Measurements from ENCODE around the gene RNASEH2A.

- no peak for TF ChIP-seq CTCF (conservative IDR thresholded peaks at IDR 0.05; ENCODE audit: low read depth, low read length)
- TF ChIP-seq USF2 (IDR thresholded peaks at IDR 0.05; ENCODE audit: low read depth, low read length): no peak; the same call in 1 of the 2 replicates
- no peak for TF ChIP-seq RFX5 (IDR thresholded peaks at IDR 0.05; ENCODE audit: low read depth, low read length)
- no peak for TF ChIP-seq CEBPB (IDR thresholded peaks at IDR 0.05; ENCODE audit: low read depth, low read length)
- TF ChIP-seq MXI1 (IDR thresholded peaks at IDR 0.05; ENCODE audit: borderline replicate concordance, low read depth, low read length): no peak; the same call in 1 of the 2 replicates
- no peak for TF ChIP-seq MAZ (IDR thresholded peaks at IDR 0.05; ENCODE audit: borderline replicate concordance, low read depth, low read length)
- no peak for TF ChIP-seq POLR2A (IDR thresholded peaks at IDR 0.05; ENCODE audit: low read depth, low read length)
- TF ChIP-seq RAD21 (IDR thresholded peaks at IDR 0.05; ENCODE audit: low read length): no peak
- TF ChIP-seq FOS (IDR thresholded peaks at IDR 0.05; ENCODE audit: low read depth, low read length): no peak
- no peak for TF ChIP-seq CHD1 (IDR thresholded peaks at IDR 0.05; ENCODE audit: low read depth, low read length)
- TF ChIP-seq NFE2L2 (IDR thresholded peaks at IDR 0.05; ENCODE audit: low read depth, low read length): no peak
- no peak for TF ChIP-seq RCOR1 (IDR thresholded peaks at IDR 0.05; ENCODE audit: insufficient replicate concordance, low read length)
- TF ChIP-seq SMC3 (IDR thresholded peaks at IDR 0.05; ENCODE audit: low read depth, low read length): no peak
These were observed 15.6 kb upstream of the RNASEH2A start for GRCh38 chr19:12790628-12791344.
